Measurements from ENCODE around the gene LMO7. TPM values are rescaled to one million over a fixed set of nuclear protein-coding genes. Genes with fewer than 3 reads are reported as not detected.
"Not testable (repeated sequence)": the region's sequence is repeated elsewhere in the genome, so short reads cannot be mapped to it uniquely, and the experiment has no call there.

LMO7 gene
- polyA plus RNA-seq, 10 donors = 74.6 to 192 (median 133) TPM

GRCh38 chr13:75739244-75739868 is 103.2 kb downstream of the LMO7 start:
- no peak for DNase-seq

DNA sequence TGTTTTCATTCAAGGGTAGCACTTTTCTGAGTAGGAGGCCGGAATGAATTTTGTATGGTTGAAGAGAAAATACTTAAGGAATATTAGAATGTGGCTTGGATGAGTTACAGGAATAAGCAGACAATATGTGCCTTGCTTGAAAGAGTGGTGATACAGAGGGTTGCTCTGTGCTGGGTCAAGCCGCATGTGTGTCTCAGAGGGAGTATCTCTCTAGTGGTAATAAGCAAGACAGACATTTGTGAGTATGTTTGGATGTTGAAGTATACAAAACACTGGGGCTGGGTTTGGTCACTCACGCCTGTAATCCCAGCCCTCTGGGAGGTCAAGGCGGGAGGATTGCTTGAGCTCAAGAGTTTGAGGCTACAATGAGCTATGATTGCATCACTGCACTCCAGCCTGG is 103.9 kb downstream of the LMO7 start:
- no peak for DNase-seq

GRCh38 chr13:75743072-75743471 is 106.9 kb downstream of the LMO7 start:
- not testable (repeated sequence) for DNase-seq

DNA sequence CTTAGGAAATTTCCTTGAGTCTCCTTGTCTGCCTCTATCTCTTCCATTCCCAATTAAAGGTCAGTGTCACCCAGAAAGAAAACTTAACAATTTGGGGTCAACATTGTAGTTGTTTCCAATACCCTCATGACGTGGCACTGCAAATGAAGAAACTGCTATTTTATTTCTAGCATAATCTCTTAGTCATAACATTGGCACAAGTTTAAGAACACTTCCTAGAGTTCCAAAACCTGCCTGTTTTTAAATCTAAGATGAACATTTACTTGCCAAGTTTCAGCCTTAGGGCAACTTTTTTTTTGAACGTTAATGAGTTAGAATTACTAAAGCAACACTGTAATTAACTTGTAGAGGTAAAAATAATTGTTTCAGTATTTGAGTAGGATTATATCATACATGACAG is 108.0 kb downstream of the LMO7 start:
- no peak for DNase-seq

- no peak for DNase-seq
Measured at GRCh38 chr13:75745387-75745786, 109.3 kb downstream of the LMO7 start.

- DNase-seq = no peak
Measured at GRCh38 chr13:75748874-75749273, 112.7 kb downstream of the LMO7 start.

GRCh38 chr13:75749407-75749806 is 113.3 kb downstream of the LMO7 start:
- no peak for DNase-seq

- DNase-seq = no peak
Measured at GRCh38 chr13:75751350-75751749, 115.2 kb downstream of the LMO7 start.

DNA sequence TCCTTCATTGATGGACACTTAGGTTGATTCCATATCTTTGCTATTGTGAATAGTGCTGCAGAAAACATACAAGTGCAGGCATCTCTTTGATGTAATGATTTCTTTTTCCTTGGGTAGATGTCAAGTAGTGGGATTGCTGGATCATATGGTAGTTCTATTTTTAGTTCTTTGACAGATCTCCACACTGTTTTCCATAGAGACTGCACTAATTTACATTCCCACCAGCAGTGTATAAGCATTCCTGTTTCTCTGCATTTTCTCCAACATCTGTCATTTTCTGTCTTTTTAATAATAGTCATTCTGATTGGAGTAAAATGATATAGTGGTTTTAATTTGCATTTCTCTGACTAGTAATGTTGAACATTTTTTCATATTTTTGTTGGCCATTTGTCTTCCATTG is 116.7 kb downstream of the LMO7 start:
- no peak for DNase-seq

GRCh38 chr13:75754936-75755335 is 118.8 kb downstream of the LMO7 start:
- no peak for DNase-seq

DNA sequence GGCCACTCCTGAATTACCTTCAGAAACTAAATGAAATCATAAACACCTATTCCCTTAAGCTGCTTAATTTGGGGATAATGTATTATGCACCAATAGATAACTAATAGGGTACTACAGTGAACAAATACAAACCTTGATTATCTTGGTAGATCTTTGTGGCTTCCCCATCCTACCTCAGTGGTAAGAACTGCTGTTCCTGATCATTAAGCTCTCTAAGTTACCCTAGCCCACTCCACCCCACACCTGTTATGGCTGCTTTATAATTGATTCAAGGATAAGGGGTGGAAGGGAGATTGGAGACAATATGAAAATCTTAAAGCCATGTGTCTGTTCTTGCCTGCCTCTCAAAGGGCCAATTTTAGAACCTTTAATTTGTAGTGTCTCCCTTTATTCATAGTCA is 121.2 kb downstream of the LMO7 start:
- DNase-seq = no peak

GRCh38 chr13:75759531-75759930 is 123.4 kb downstream of the LMO7 start:
- no peak for DNase-seq

DNA sequence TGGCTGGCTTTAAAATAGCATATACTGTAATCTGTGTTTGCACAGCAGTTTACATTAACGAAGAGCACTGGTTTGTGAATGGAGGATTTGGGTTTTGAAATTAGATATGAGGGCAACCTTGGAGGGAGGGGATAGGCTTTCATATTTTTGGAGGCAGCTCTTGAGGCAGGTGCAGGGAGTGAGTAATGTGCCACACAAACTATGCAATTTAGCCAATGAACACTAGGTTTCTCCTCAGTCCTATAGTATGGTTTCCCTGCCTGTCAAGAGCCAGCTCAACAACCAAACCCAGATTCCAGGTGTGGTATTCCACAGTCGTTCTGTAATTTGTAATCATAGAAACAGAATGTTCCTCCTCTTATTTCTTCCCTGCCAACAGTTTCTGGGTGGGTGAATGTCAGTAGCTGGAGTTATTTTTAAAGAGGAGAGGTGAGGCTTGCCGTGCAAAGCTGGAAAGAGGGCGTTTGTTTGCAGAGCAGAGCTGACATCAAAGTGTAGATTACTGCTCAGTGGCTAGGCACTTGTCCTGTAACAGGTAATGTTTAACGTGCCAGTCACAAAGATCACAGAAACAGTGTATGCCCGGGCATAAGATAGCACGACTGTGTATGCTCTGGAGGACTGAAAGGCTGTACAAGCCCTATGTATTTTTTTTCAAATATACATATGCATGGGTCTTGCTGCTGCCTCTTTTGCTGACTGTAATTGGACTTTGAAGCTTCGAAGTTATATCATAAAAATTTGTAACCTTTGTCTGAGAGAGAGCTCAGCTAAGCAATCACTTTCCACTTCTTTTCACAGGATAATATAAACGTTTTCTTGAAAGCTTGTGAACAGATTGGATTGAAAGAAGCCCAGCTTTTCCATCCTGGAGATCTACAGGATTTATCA is 124.2 kb downstream of the LMO7 start:
- peak in 1 of 3 donors; percentile 16 for DNase-seq

DNA sequence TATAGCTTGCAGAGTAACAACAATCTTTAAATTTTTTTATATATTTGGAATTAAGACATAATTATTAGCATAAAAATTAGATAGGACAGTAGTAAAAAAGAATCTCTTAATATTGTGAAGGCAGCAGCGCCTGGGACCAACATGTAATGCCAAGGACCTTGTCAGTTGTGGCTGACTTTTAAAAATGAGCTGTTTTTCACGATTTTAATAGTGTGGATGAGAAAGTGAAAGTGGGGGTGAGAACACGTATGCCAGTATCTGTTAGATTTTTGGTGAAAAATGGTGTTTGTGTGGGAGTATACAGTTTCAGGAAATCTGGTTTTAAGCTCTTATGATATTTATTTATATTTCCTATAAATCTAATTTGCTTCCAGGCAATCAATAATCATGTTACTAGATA is 125.2 kb downstream of the LMO7 start:
- DNase-seq = no peak

GRCh38 chr13:75762076-75762937 is 126.2 kb downstream of the LMO7 start:
- DNase-seq = no peak

DNA sequence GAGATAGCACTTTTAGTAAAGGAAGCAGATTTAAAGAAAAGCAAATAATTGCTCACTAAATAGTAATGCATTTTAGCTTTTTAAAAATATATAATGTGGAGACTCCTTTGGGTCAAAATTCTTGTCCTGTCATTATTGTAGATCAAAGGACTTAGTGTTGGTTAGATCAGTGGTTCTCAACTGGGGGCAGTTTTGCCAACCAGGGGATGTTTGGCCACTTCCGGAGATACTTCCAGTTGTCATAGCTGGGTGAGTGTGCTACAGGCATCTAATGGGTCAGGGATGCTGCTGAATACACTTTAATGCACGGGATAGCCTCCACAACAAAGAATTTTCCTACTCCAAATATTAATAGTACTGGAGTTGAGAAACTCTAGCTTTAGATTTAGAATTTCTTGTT is 126.8 kb downstream of the LMO7 start:
- no peak for DNase-seq

- DNase-seq = no peak
Measured at GRCh38 chr13:75763512-75763911, 127.4 kb downstream of the LMO7 start.

GRCh38 chr13:75764251-75764925 is 128.3 kb downstream of the LMO7 start:
- DNase-seq = no peak

- no peak for DNase-seq
Measured at GRCh38 chr13:75764926-75765310, 128.8 kb downstream of the LMO7 start.

GRCh38 chr13:75766636-75767035 is 130.5 kb downstream of the LMO7 start:
- no peak for DNase-seq

- DNase-seq = no peak
Measured at GRCh38 chr13:75769141-75769905, 133.2 kb downstream of the LMO7 start.
